Tibial artery (tissue), 4 donors: ENCODE data around the gene MAP3K1.

Experiments used
- DNase-seq, 2 donors: peaks; one replicate each; pipeline ENCODE4 v3.0.0-alpha.2; 2019
- H3K27ac ChIP-seq, 2 donors: fragments of 200-600 bp; sonication (generic) in 1 of 2; 1 replicate in 1 of 2; 2 replicates in 1 of 2; pipeline ENCODE4 v1.5.1; 2018 to 2019; ENCODE audit warnings: mild to moderate bottlenecking in 1 of 2
- H3K27me3 ChIP-seq, 2 donors: fragments of 200-600 bp; sonication (generic) in 1 of 2; one replicate each; pipeline versions ENCODE4 v1.5.1 to v1.6.0; 2016 to 2019
- H3K36me3 ChIP-seq, 3 donors: fragments of 200-600 bp; sonication (generic) in 2 of 3; one replicate each; pipeline ENCODE4 v1.5.1; 2016 to 2019; ENCODE audit warnings: mild to moderate bottlenecking in 2 of 3
- H3K4me1 ChIP-seq, 4 donors: fragments of 200-600 bp; sonication (generic) in 2 of 4; 1 replicate in 3 of 4; 2 replicates in 1 of 4; pipeline ENCODE4 v1.5.1; 2016 to 2019
- H3K4me3 ChIP-seq, 2 donors: fragments of 200-600 bp; sonication (generic) in 1 of 2; 1 replicate in 1 of 2; 2 replicates in 1 of 2; pipeline ENCODE4 v1.5.1; 2018 to 2019; ENCODE audit warnings: mild to moderate bottlenecking in 2 of 2
- H3K9me3 ChIP-seq, 3 donors: fragments of 200-600 bp; sonication (generic) in 1 of 3; one replicate each; pipeline ENCODE4 v1.5.1; 2016 to 2019
- intact Hi-C: fragments of 100-400 bp; cut with DNase I; formaldehyde crosslinking; loops from one replicate; pipeline ENCODE4 v1.15.0; 2023; ENCODE audit warnings: low total_unique reads
- TF ChIP-seq, protein P1 (sequence below), 2 experiments: fragments of 200-600 bp in 1 of 2; fragments of 450-650 bp in 1 of 2; IDR thresholded peaks; one replicate each; pipeline ENCODE4 v1.5.1; 2017 to 2019; ENCODE audit warnings: antibody characterized with exemption in 2 of 2, mild to moderate bottlenecking in 1 of 2, moderate library complexity in 1 of 2

Gene MAP3K1

DNA sequence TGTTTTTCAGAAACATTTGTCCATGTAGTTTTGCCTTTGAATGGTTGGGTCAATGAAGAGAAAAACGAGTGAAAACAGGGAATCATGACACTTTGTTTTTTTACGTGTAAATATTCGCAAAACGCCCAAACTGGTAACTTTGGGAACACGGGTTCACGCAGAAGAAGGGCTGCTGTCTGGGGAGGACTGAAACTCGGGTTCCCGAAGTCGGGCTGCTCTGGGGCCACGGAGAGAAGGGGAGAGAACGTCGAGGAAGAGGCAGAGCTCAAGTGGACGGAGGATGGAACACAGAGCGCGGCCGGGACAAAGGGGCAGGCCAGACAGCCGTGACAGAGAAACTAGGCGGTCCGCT, 93.6 kb downstream of the MAP3K1 start:
- Histone ChIP-seq H3K36me3 (no peaks in the 10 kb centered on the region), H3K27me3 (peaks cover 0 to 2% of the 10 kb centered on the region in 2 donors), H3K4me1 (peaks cover 0 to 10% (median 4%) of the 10 kb centered on the region in 4 donors), H3K9me3 (no peaks in the 10 kb centered on the region), H3K4me3 (peak overlapping the region; percentile 67 to 74), H3K27ac (peak overlapping the region; percentile 92 to 94)
- peak in 1 of 2 donors; percentile 76 for DNase-seq
- TF ChIP-seq, protein P1, sequence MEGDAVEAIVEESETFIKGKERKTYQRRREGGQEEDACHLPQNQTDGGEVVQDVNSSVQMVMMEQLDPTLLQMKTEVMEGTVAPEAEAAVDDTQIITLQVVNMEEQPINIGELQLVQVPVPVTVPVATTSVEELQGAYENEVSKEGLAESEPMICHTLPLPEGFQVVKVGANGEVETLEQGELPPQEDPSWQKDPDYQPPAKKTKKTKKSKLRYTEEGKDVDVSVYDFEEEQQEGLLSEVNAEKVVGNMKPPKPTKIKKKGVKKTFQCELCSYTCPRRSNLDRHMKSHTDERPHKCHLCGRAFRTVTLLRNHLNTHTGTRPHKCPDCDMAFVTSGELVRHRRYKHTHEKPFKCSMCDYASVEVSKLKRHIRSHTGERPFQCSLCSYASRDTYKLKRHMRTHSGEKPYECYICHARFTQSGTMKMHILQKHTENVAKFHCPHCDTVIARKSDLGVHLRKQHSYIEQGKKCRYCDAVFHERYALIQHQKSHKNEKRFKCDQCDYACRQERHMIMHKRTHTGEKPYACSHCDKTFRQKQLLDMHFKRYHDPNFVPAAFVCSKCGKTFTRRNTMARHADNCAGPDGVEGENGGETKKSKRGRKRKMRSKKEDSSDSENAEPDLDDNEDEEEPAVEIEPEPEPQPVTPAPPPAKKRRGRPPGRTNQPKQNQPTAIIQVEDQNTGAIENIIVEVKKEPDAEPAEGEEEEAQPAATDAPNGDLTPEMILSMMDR (IDR thresholded peaks at IDR 0.05), result peak in 1 of 2 experiments; percentile 7
- intact Hi-C loops, result loop anchor here (2.0 to 5.0 kb wide), 3 partner anchors 43 to 264 kb away; partner anchors contain the start of genes MAP3K1 and MIER3

DNA sequence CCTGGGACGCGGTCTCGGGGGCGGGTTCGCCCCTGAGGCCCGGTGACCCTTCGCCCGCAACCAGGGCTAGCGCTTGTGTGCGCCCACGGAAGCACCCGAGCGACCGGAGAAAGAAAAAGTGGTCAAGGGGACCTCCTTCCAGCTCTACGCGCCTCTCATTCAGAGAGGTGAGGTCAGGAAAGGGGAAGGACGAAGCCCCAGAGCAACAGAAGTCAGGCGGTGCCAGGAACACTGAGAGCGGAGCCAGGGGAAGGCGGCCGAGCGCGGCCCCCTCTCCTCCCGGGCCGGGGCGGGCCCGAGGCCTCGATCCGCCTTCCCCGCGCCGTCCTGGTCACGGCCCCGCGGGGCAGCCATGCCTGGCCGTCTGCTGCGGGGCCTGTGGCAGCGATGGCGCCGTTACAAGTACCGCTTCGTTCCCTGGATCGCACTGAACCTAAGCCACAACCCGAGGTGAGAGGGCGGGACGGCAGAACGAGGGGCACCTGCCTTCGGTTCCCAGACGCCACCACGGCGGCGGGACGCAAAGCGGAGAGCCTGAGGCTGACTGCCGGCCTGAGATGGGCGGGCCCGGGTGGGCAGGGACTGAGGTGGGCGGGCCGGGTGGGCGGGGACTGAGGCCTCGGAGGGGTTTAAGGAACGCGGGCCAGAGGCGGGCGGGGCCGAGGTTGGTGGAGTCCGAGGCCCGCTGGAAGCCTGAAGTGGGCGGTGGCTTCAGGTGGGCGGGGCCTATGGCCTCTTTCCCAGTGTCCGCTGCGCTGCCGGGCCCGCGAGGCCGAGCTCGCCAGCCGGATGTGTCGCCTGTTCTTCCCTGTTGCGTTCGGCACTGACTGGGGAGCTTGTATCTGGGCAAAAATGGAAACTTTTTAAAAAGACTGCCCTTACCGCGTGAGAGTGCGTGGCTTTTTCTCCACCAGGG, 94.2 kb downstream of the MAP3K1 start, which contains the start of gene SETD9:
SETD9 (plus strand) TSS at position 303 of the 916 bp plus-strand sequence; CDS start at position 353, 50 bp downstream.
- no peaks in the 10 kb centered on the region for H3K27me3 ChIP-seq
- H3K4me1 ChIP-seq, result peaks cover 0 to 10% (median 4%) of the 10 kb centered on the region in 4 donors
- intact Hi-C loops, result loop anchor here (2.0 to 5.0 kb wide), 3 partner anchors 43 to 263 kb away; partner anchors contain the start of genes MAP3K1 and MIER3
- H3K27ac ChIP-seq, result peak within 1 kb of the TSS; percentile 92 to 94
- H3K4me3 ChIP-seq, result peak within 1 kb of the TSS; percentile 67 to 74
- TF ChIP-seq, protein P1 (IDR thresholded peaks at IDR 0.05), result no peak
- no peaks in the 10 kb centered on the region for H3K9me3 ChIP-seq
- DNase-seq, result peak; percentile 98 to 99
- no peaks in the 10 kb centered on the region for H3K36me3 ChIP-seq

DNA sequence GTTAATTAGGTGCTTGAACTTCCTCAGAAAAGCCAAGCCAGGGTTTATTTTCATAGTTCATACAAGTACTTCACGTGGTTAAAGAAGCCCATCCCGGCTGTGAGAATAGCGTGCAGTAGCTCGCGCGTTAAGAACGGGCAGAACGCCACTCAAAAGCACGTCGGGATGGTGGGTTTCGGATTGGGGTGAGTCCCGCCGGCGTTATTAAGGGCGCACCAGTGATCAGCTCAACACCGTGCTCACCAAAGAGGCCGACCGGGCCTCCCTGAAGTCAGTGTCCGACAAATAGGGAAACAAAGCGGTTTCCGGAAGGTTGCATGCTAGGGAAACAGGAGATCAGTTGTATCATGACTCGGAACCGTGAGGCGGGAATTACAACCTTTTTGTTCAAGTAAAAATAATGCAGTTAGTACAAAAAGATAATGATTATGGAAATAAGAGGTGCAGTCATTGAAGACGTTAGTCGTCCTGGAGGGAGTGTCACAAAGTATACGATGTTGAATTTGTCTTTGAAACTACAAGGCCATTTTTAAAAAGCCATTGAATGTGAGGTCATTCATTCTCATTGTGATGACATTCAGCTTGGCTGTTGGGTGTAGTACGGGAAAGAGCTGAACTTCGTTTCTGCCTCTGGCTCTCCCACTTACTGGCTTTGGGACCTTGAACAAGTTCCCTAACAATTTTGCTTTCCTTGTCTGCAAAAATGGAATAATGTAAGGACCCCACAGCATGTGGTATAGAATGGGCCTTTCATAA, 95.0 kb downstream of the MAP3K1 start:
- Histone ChIP-seq H3K9me3 (no peaks in the 10 kb centered on the region), H3K27me3 (no peaks in the 10 kb centered on the region), H3K27ac (peak overlapping the region; percentile 92 to 94), H3K4me1 (peaks cover 0 to 10% (median 4%) of the 10 kb centered on the region in 4 donors), H3K4me3 (peak overlapping the region; percentile 67 to 74), H3K36me3 (peaks cover 0 to 4% (median 0%) of the 10 kb centered on the region in 3 donors)
- intact Hi-C loops, result no loop called here
- peak in 1 of 2 donors; percentile 50 for DNase-seq
- TF ChIP-seq, protein P1 (IDR thresholded peaks at IDR 0.05), result no peak

DNA sequence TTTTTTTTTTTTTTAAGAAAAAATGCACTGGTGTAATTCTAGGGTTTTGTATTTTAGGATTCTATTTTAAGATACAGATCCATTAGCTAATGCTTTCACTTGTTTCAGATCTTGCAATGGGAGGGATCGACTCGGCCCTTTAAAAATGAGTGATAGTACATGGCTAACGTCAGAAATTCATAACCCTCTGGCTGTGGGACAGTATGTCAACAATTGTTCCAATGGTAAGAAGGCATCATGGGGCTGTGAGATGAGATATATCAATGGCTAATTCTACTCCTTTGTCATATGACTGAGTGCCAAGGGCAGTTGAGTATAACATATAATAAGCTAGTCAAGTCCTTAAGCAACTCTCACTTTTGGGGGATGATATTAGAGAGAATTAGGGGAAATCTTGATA, 98.4 kb downstream of the MAP3K1 start:
- TF ChIP-seq, protein P1 (IDR thresholded peaks at IDR 0.05), result no peak
- intact Hi-C loops, result no loop called here
- DNase-seq, result no peak
- H3K4me1 ChIP-seq, result peaks cover 0 to 9% (median 3%) of the 10 kb centered on the region in 4 donors
- H3K27ac ChIP-seq, result no peak overlapping the region
- no peaks in the 10 kb centered on the region for H3K9me3 ChIP-seq
- H3K36me3 ChIP-seq, result peaks cover 0 to 8% (median 7%) of the 10 kb centered on the region in 3 donors
- no peak overlapping the region for H3K4me3 ChIP-seq
- H3K27me3 ChIP-seq, result no peaks in the 10 kb centered on the region

DNA sequence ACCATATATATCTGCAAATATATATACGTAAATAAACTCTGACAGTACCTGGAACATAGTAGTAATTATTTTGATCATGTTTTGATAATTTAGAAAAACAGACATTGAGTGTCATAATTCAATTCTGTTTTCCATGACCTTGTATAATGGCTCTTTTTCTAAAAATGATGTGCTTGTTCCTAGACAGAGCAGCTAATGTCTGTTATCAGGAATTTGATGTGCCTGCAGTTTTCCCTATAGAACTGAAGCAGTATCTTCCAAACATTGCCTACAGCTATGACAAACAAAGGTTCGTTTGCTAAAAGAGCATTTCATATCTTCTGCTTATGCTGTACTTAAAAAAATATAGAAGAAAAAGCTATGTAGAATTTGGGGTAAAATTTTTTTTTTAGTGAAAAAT, 99.3 kb downstream of the MAP3K1 start:
- H3K4me3 ChIP-seq, result no peak overlapping the region
- peaks cover 0 to 6% (median 3%) of the 10 kb centered on the region in 4 donors for H3K4me1 ChIP-seq
- no peaks in the 10 kb centered on the region for H3K27me3 ChIP-seq
- no peak overlapping the region for H3K27ac ChIP-seq
- TF ChIP-seq, protein P1 (IDR thresholded peaks at IDR 0.05), result no peak
- peaks cover 0 to 8% (median 7%) of the 10 kb centered on the region in 3 donors for H3K36me3 ChIP-seq
- intact Hi-C loops, result no loop called here
- no peaks in the 10 kb centered on the region for H3K9me3 ChIP-seq
- no peak for DNase-seq
